Right lobe of liver (tissue), 6 donors: ENCODE results near the gene RFESD. TPM values are rescaled to one million over a fixed set of nuclear protein-coding genes. Genes with fewer than 3 reads are reported as not detected.

ENCODE experiments used
- ATAC-seq, 4 donors: fragments of 200-7000 bp; cut with Tn5 transposase; one replicate each; pipeline ENCODE4 v1.9.1; 2020; ENCODE audit warnings: mild to moderate bottlenecking in 4 of 4, moderate library complexity in 4 of 4
- DNase-seq, 3 donors: peaks; one replicate each; pipeline ENCODE4 v3.0.0-alpha.2; 2020
- H3K27ac ChIP-seq, 3 donors: fragments of 200-600 bp; one replicate each; pipeline ENCODE4 v1.8.0; 2022
- H3K27me3 ChIP-seq, 2 donors: fragments of 200-600 bp; one replicate each; pipeline ENCODE4 v1.8.0; 2022
- H3K36me3 ChIP-seq, 4 donors: fragments of 200-600 bp; sonication (generic) in 1 of 4; one replicate each; pipeline versions ENCODE4 v1.5.1 to v1.8.0; 2017 to 2022; ENCODE audit warnings: control low read depth in 1 of 4
- H3K4me1 ChIP-seq, 4 donors: fragments of 200-600 bp; sonication (generic) in 1 of 4; one replicate each; pipeline versions ENCODE4 v1.5.1 to v1.8.0; 2017 to 2022; ENCODE audit warnings: control low read depth in 1 of 4
- H3K4me3 ChIP-seq, 3 donors: fragments of 200-600 bp; one replicate each; pipeline ENCODE4 v1.8.0; 2022
- H3K9me3 ChIP-seq, 4 donors: fragments of 200-600 bp; sonication (generic) in 1 of 4; one replicate each; pipeline versions ENCODE4 v1.5.1 to v1.8.0; 2017 to 2022; ENCODE audit warnings: control low read depth in 1 of 4
- CTCF ChIP-seq, 4 donors: fragments of 200-600 bp in 3 of 4; fragments of 450-650 bp in 1 of 4; IDR thresholded peaks; one replicate each; pipeline versions ENCODE4 v1.5.1 to v1.8.0; 2016 to 2022; ENCODE audit warnings: antibody characterized with exemption in 4 of 4, mild to moderate bottlenecking in 2 of 4
- POLR2A ChIP-seq: fragments of 450-650 bp; IDR thresholded peaks from one replicate; pipeline ENCODE4 v1.6.1; 2017; ENCODE audit warnings: antibody characterized with exemption, mild to moderate bottlenecking
- WGBS: methylation state at CpG from one replicate; pipeline ENCODE4 v1.1.6; 2018; ENCODE audit warnings: low coverage, low lambda C conversion rate; ENCODE audit not compliant: insufficient coverage; ENCODE audit errors: missing lambda C conversion rate; 5-methylcytosine and 5-hydroxymethylcytosine counted together
- intact Hi-C, 2 donors: fragments of 100-400 bp; cut with DNase I; formaldehyde crosslinking; loops; one replicate each; pipeline versions ENCODE4 v1.11.2 to v1.14.1; 2022
- total RNA-seq, 6 experiments: library from RNA; depleted of rRNA in 2 of 6; stranded (reverse); fragments of >200 nt in 2 of 6; fragmentation: NEBNext Ultra II Directional in 3 of 6; extraction: Animal tissue kit (Norgen Biotek cat#: 25700) in 3 of 6; gene quantifications; one replicate each; pipeline versions ENCODE4 v1.1.0 to v1.2.4, GENCODE V29; 2016 to 2023
- donor health status: DM: no; HTN: yes; CAD: no.
- donor health status: DM: no; HTN: no; CAD: no.
- donor health status: DM: no; HTN: no; CAD: no.
- donor health status: DM: no; HTN: yes; CAD: no.
- donor health status: DM: no; HTN: yes; CAD: no.

The RFESD gene
- total RNA-seq, 6 experiments from 2014 or later, result 0.56 to 2.2 (median 1.6) TPM

GRCh38 chr5:95634081-95634480, 12.5 kb upstream of the RFESD start:
- no peak overlapping the region for H3K4me3 ChIP-seq
- H3K36me3 ChIP-seq, result no peaks in the 10 kb centered on the region
- WGBS, result 100% methylated on average over 3 of the region's 3 CpGs
- no peak overlapping the region for H3K27ac ChIP-seq
- H3K4me1 ChIP-seq, result no peaks in the 10 kb centered on the region
- ATAC-seq, result no peak
- intact Hi-C loops, result no loop called here
- DNase-seq, result no peak
- TF ChIP-seq CTCF (IDR thresholded peaks at IDR 0.05) (no peak), POLR2A (no peak)
- no peaks in the 10 kb centered on the region for H3K27me3 ChIP-seq
- no peaks in the 10 kb centered on the region for H3K9me3 ChIP-seq

GRCh38 chr5:95638632-95639031, 7.9 kb upstream of the RFESD start:
- Histone ChIP-seq H3K27me3 (no peaks in the 10 kb centered on the region), H3K4me1 (peaks cover 0 to 24% (median 7%) of the 10 kb centered on the region in 4 donors), H3K27ac (no peak overlapping the region), H3K4me3 (no peak overlapping the region), H3K9me3 (no peaks in the 10 kb centered on the region), H3K36me3 (no peaks in the 10 kb centered on the region)
- TF ChIP-seq POLR2A (no peak), CTCF (IDR thresholded peaks at IDR 0.05) (no peak)
- WGBS, result 80% methylated on average over 3 of the region's 3 CpGs
- DNase-seq (no peak), ATAC-seq (no peak)
- intact Hi-C loops, result no loop called here

GRCh38 chr5:95641741-95642220, 4.8 kb upstream of the RFESD start:
- Histone ChIP-seq H3K27me3 (no peaks in the 10 kb centered on the region), H3K4me3 (no peak overlapping the region), H3K27ac (peak overlapping the region in 2 of 3 donors; percentile 87 to 98), H3K36me3 (no peaks in the 10 kb centered on the region), H3K4me1 (peaks cover 0 to 29% (median 7%) of the 10 kb centered on the region in 4 donors), H3K9me3 (no peaks in the 10 kb centered on the region)
- peak; percentile 59 to 76 (median 70) for ATAC-seq
- intact Hi-C loops, result no loop called here
- peak in 2 of 3 donors; percentile 71 to 84 for DNase-seq
- TF ChIP-seq CTCF (IDR thresholded peaks at IDR 0.05) (no peak), POLR2A (peak; percentile 82)
- WGBS, result 49% methylated on average over 5 of the region's 5 CpGs

GRCh38 chr5:95643152-95643551, 3.4 kb upstream of the RFESD start:
- Histone ChIP-seq H3K36me3 (no peaks in the 10 kb centered on the region), H3K27me3 (no peaks in the 10 kb centered on the region), H3K27ac (peak overlapping the region in 2 of 3 donors; percentile 87 to 98), H3K4me1 (peaks cover 0 to 37% (median 7%) of the 10 kb centered on the region in 4 donors), H3K9me3 (no peaks in the 10 kb centered on the region), H3K4me3 (no peak overlapping the region)
- TF ChIP-seq CTCF (IDR thresholded peaks at IDR 0.05), result no peak
- no peak for TF ChIP-seq POLR2A
- intact Hi-C loops, result no loop called here
- ATAC-seq (peak in 2 of 4 donors; percentile 0 to 1), DNase-seq (peak in 1 of 3 donors; percentile 58)
- WGBS, result 59% methylated on average over 5 of the region's 7 CpGs
